Measurements from ENCODE around the gene YARS1.

The YARS1 gene

GRCh38 chr1:32817159-32817814, at the start of gene YARS1, which contains the start of gene S100PBP:
Gene YARS1 (minus strand): TSS chr1:32817358. CDS start chr1:32817244, 114 bp downstream.
Gene S100PBP (plus strand): TSS chr1:32817653. CDS start chr1:32826100, 8,447 bp downstream.
- DNase-seq = peak; percentile 99

GRCh38 chr1:32865639-32866405, 48.7 kb upstream of the YARS1 start:
- DNase-seq = no peak

GRCh38 chr1:32864375-32865019, 47.3 kb upstream of the YARS1 start:
- no peak for DNase-seq

GRCh38 chr1:32863881-32864245, 46.7 kb upstream of the YARS1 start:
- DNase-seq = no peak

GRCh38 chr1:32863218-32863880, 46.2 kb upstream of the YARS1 start:
- no peak for DNase-seq

- DNase-seq = no peak
These were observed 44.9 kb upstream of the YARS1 start for GRCh38 chr1:32861904-32862695.

GRCh38 chr1:32860566-32860965, 43.4 kb upstream of the YARS1 start:
- DNase-seq = no peak

GRCh38 chr1:32859915-32860314, 42.8 kb upstream of the YARS1 start:
- DNase-seq = no peak

- no peak for DNase-seq
These were observed 41.6 kb upstream of the YARS1 start for GRCh38 chr1:32858791-32859190.

- DNase-seq = no peak
These were observed 41.0 kb upstream of the YARS1 start for GRCh38 chr1:32858136-32858535.

- no peak for DNase-seq
These were observed 38.9 kb upstream of the YARS1 start for GRCh38 chr1:32855861-32856617.

GRCh38 chr1:32848354-32849063, 31.4 kb upstream of the YARS1 start:
- no peak for DNase-seq

- DNase-seq = no peak
These were observed 14.7 kb upstream of the YARS1 start for GRCh38 chr1:32831878-32832277.

GRCh38 chr1:32830092-32830852, 13.1 kb upstream of the YARS1 start:
- no peak for DNase-seq

- DNase-seq = no peak
These were observed 11.2 kb upstream of the YARS1 start for GRCh38 chr1:32828341-32828740.

GRCh38 chr1:32825181-32825580, 8.0 kb upstream of the YARS1 start:
- DNase-seq = no peak

GRCh38 chr1:32818804-32819541, 1.8 kb upstream of the YARS1 start:
- DNase-seq = peak; percentile 48

- DNase-seq = peak; percentile 34
These were observed 943 bp upstream of the YARS1 start for GRCh38 chr1:32817815-32818786.
